HG03575 (cell line): ENCODE data around the gene PRIMA1.

Source experiments
- ATAC-seq: cut with Tn5 transposase; IDR thresholded peaks from one replicate; pipeline ENCODE4 v1.9.1; 2021; ENCODE audit not compliant: unreplicated experiment, insufficient number of reproducible peaks, low FRiP score; ENCODE audit errors: extremely low read depth

The PRIMA1 gene

DNA sequence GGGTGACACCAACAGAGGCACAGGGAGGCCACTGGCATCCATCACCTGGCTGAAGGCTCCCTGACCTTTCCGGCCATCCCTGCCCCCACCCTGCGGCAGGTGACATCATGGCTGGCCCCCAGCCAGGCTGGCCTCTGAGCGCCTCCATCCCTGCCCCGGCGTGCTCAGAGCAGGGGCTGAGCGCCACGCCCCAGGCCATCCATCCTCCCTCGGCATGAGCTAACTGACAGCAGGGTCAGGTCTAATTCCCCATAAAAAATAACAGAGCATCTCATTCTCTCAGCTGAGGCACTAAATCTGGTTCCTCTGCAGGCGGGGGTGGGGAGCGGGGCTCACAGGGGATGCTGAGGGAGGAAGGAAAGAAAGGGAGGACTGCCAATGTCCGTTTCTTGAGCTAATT lies 50.7 kb downstream of the PRIMA1 start:
- no peak for ATAC-seq

DNA sequence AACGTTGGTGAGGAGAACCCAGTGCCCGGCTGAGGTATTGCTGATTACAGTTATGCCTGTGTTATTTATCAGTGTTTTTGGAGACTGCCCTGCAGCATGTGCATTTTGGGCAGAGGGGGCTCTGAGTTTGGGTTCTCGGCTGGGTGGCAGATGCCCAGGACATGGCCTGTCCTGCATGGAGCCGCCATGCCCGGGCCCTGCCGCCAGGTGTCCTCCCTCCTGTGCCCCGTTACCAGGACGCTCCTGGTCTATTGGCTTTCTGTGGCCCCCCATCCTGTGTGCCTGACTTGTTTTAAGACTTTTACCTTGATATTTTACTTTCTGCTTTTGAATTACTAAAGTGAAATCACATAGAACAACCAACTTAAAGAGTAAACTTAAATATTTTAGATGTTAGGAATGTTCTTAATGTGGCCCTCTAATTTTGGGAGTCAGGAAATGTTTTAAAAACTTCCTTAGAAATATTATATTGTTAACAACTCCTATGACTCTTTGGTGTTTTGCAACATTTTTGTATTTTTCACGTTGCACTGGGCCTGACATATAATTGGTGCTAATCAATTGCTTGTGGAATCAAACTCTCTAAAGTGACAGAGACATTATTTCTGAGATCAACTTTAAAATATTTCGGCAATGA lies 51.8 kb downstream of the PRIMA1 start:
- no peak for ATAC-seq

DNA sequence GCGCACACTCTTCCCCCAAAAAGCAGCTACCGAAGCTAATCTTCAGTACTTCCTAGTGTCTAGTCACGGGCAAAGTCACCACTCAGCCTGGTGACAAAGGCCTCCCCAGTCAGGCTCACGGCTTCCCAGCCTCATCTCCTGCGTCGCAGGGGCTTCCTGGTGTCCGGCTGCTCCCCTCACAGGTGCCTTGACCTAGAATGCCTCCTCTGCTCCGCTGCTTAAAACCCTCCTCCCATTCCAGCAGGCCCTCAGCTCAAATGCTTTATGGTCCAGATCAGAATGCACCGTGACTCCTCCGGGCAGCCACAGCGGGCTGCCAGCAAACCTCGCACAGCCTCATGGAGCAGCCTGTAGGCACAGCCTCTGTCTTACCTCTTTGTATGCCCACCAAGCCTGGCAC lies 53.1 kb downstream of the PRIMA1 start:
- no peak for ATAC-seq

DNA sequence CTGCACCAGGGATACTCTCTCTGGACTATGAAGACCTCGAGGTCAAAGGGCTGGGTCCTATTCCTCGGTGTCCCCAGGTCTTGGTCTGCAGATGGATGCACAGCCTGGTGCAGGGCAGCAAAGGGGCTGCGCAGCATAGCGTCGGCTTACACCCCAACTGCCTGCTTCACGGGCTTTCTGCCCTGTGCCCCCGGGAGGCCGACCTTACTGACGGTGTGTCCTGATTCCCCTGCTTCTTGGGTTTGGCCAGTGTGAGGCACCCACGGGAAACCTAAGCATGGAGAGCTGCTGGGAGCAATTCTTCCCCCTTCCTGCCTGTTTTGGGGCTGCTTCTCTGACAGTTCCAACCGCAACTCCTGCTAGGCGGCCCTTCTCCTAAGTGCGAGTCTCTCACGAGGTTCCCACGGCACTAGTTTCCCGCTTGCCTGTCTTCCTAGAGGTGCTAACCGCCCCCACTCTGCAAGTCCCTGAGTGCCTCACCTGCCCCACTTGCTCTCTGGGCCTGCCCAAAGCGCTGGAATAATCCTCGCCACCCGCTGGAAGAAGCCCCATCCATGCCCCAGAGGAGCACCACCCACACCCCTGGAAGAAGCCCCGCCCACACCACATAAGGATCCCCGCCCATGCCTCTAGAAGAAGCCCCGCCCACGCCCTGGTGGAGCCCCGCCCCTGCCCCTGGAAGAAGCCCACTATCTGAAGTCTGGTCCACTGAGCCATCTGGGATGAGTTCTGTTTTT lies 54.0 kb downstream of the PRIMA1 start:
- ATAC-seq, result no peak

DNA sequence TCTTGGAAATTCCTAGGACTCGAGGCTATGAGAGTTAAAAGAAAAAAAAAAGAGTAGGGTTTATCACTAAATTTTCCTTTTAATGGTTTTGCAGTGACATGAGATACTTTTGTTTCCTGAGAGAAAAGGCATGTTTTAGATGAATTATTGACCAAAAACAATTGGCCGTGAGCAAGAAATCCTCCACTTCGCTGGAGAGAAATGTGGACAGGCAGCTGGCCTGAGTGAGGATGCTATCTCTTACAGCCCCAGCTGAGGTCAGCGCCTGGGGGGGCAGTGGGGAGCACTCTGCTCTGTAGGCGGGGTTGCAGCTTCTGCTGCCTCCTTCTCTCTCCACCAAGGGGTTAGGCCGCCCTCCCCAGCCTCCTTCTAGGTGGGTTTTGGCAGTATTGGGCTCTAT lies 54.7 kb downstream of the PRIMA1 start:
- ATAC-seq, result no peak

DNA sequence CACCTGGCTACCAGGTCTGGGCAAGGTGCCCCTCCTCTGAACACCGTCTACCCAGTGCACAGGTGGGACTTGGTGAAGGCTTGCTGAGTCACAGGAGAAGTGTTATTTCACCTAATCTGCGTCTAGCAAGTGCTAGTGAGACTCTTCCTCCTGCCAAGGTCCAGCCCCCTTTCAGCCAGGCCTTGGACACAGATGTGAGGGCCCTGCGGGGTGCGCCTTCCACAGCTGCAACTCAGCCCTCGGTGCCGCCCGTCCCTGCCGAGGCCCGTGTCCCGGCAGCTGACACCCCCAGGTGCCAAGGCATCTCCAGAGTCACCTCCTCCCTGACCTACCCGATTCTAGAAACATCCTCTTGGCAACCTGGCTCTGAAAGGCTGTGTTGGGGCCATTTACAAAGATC lies 55.1 kb downstream of the PRIMA1 start:
- ATAC-seq, result no peak

DNA sequence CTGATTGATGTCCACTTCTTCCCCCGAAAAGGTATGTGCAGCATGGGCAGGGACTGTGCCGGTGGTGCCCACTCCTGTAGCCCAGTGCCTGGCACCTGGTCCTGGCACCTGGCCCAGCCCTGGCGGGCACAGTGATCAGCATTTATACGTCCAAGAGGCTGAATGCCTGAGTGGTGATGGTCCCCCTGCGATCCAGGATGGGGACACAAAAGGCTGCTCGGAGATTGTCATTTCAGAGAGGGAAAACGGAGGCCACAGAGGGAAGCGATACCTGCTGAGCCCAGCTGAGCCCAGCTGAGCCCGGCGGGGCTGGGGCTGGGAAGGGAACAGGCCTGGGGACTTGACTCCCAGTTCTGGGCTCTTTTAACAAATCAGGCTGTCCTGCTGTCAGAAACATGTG lies 55.8 kb downstream of the PRIMA1 start:
- no peak for ATAC-seq

DNA sequence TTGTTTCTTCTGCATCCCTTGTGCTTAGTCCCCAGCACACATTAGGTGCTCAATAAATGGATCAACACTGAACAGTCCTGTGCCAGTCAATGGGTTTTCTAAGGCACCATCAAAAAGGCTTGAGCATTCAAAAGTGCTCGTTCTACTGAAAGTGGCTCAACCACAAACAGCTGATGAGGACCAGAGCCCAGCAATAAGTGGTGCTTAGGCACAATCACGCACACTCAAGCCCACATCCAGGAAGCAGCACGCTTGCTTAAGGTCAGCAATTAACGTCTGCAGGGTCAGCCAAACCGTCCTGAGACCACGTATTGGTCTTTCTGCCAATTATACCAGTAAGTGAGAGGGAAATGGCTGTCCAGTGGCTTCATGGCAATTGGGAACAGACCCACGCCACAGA lies 56.5 kb downstream of the PRIMA1 start:
- no peak for ATAC-seq

DNA sequence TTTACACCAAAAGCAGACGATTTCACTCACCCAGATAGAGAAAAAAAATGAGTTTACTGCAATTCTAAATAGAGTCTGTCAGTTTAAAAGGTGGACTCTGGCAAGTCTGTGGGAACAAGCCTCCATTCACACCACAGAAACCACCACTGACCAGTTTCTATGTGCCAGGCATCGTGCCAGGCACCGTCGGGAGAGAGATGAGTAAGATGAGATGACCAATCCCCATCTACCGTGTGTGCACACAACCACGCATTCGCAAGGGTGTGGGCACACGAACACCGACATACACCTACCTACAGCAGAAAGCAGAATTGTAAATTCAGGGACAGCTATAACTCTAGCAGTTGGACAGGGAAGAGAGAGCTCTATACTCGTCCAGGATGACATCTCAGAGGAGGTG lies 58.3 kb downstream of the PRIMA1 start:
- no peak for ATAC-seq

DNA sequence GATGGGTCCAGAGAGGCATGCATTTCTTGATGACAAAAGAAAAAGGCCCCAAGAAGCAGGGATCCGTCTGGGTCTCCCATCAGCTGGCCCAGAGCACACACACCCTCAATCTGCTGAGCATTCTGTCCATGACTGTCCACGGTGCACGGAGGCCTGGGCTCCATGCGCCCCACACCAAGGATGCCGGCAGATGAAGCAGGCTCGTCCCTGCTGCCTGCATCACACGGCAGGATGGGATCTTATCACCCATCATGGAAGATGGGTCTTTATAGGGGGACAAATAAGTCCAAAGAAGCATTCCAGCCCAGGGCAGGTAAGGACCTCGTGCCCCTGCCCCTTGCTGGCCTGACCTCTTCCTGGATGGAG lies 59.7 kb downstream of the PRIMA1 start:
- ATAC-seq, result no peak

DNA sequence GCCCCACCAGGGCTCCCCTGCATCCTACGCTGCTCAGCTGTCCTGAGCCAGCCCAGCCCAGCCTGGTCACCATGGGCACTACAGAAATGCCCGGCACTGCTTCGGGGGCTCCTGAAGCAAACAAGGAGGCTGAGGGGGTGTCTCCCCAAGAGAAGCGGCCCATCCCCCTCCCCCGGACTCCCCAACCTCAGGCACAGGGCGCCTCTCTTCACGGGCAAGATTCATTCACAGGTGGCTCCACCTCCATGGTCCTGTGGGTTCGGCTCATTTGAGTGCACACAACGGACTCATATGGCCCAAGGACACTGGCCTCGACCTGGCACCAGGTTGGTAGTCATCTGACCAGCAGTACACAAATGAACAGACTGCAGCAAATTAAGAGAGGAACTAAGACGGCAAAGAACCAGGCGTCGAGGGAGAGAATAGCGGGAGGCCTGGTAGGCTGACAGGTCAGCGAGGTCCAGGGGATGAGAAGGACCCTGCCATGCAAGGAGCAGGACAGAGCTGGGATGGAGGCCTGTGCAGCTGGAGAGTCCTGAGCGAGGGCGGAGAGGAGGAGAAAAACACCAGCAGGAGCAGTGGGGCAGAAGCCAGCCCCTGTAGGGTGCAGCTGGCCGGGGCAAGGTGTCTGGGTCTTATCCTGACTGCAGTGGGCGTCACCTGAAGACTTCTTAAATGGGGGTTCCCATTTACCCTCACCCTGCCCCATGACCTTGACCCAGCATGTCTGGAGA lies 60.2 kb downstream of the PRIMA1 start:
- no peak for ATAC-seq

DNA sequence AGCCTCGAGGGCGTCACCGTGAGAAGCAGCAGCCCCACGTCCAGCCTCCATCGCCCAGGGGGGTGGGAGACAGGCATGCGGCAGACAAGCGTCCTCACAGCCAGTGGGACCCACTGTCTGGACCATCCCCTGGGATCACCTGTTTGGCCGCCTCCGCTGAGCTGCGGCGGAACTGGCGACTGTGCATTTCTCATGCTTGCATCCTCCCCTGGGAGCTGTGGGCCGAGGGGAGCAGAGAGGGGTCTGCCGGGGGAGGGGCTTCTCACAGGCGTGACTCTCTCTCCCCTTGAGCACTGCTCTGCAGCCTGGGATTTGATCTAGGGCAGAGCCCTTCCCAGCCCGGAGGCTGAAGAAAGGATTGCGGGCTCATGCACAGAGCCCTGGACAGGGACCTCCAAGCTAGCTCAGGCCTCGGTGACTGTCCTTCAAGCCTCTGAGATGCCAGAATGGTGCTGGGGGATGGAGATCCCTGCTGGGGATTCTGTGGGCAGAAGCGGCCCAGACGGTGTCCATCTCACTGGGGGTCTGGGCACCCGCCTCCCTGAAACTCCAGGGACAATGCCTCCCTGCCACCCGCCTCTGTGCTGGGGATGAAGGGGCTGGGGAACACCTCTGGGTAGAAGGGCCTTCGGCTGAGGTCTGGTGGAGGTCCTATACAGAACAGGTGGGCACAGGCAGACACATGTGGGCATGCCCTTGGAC lies 61.1 kb downstream of the PRIMA1 start:
- no peak for ATAC-seq

DNA sequence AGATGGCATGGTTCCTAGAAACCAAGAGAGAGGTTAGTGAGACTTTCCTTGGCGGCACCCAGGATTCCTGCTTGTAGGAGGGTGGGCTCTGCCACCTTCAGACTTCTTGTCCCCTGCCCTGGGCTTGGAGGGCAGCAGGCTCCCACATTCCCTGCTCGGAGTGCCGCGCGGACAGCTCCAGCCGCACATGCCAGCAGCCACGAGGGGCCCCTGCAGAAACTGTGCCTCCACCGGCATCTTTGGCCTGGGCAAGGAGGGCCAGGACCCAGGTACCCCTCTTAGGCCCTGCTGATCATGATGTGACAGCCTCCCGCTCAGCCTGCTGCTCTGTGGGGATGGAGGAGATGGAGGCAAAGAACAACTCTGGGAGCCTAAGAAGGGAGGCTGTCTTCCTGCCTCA lies 62.3 kb downstream of the PRIMA1 start:
- ATAC-seq, result no peak

DNA sequence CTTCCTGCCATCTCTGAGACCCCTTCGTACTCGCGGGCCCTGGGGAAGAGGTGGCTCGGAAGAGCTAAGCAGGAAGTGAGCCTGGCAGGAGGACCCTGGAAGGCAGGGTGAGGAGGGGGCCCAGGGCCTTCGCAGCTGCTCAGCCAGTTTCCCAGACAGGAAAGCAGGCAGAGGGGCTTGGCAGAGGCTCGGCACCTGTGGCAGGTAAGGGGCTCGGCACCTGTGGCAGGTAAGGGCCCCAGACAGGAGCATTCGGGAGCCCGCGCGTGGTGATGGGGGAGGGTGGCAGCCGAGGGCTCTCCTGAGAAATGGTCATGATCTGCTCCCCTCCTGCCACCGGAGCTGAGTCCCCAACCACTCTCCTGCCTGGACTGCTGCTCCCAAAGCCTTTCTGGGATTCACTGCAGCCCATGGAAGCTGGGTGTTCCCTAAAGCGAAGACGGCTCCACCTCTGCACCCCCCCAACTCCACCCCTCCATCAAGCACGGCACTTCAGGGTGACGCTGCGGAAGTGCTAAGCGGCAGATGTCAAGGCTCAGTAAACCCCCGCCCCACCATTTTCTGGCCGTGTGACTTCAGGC lies 63.2 kb downstream of the PRIMA1 start:
- no peak for ATAC-seq

DNA sequence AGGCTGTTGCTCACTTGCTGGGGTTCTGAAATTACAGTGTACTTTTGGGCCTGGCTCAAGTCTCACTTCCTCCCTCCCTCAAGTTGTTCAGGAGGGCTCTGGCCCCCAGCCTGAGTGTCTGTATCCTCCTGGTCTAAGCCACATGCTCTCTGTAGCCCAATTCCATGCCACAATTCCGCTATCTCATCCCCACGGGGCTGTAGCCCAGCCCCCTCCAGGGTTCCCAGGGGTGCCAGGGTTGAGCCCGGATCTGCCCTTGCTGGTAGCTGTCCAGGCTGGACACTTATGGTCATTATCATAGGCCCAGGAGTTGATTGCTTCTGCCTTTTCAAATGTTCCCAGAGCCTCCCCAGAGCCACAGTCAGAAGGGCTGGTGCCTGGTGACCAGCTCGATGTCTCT lies 65.3 kb downstream of the PRIMA1 start:
- ATAC-seq, result no peak

DNA sequence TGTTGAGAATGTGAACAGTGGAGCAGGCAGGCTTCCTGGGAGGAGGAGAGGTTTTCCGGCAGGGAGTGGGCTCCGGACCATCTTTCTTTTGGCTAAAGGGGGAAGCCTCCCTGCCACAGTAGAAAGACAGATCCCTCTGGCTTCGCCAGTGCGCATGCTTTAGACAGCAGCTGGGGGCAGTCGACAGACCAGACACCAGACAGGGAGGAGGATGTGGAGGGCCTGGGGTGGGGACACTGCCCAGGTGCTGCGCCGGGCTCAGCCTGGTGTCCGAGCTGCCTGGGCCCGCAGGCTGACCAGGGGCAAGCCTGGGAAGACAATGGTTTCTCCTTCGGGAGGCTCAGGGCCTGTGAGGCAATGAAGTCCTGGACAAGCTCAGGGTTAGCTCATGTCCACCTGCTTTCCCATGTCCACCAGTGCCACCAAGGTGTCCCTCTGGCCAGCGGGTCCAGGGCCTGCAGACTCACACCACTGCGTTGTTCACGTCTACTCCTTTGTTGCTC lies 67.3 kb downstream of the PRIMA1 start:
- no peak for ATAC-seq

DNA sequence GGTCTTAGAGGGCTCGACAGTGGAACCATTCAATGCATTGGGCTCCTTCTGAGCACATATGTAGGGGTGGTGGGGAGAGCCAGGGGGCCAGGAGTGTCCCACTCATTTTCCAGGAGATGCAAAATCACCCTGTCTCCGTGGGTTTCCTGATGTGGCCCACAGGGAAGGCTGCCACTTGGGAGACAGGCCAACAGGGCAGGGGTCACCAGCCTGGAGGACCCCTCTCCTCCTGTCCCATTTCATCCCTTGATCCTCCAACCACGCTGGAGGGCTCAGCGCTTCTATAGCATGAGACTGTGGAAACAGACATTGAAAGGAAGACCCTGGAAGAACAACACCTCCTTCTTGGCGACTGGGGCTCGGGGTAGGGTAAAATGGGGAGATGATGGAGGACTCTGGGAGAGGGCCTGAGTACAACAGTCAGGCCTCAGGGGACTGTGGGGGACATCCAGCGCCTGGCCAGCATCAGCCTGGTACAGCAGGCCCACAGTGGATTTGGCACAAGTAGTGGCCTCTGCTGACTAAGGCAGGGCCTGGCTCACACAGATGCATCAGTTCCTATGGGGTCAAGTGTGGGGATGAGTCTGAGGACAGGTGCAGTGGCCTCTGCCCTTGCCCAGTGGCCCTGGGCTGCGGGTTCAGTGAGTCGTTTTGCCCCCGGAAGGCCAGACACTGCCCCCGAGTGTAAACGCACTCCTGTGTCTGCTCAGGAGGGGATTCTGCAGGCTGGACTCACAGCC lies 68.0 kb downstream of the PRIMA1 start:
- ATAC-seq, result no peak

DNA sequence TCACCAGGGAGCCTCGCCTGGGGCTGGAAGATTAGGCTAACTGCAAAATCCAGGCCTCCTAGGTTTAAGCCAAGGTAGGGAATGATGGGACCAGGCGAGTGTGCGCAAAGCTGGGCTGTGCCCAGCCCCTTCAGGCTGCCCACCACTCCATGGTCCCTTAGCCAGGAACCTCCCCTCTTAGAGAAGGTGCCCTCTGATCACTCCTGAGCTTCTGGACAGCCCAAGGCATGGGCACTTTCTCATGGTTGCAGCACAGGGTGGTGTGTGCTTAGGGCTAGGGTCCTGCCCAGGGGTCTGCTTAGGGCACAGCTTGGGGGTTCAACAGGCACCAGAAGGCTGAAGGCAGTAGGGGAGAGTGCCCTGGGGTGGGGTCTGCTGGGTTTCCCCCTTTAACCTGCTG lies 69.0 kb downstream of the PRIMA1 start:
- no peak for ATAC-seq
